Measurements from ENCODE around the gene ZNF423.
"Not testable (repeated sequence)": the region's sequence is repeated elsewhere in the genome, so short reads cannot be mapped to it uniquely, and the experiment has no call there.

ZNF423 gene

GRCh38 chr16:49889725-49890397 lies 33.9 kb upstream of the ZNF423 start:
- no peak for TF ChIP-seq PAX5 (IDR thresholded peaks at IDR 0.05; ENCODE audit: insufficient read depth, low read length, severe bottlenecking)
- no peak for TF ChIP-seq TAF1 (IDR thresholded peaks at IDR 0.05; ENCODE audit: low read depth, low read length)
- TF ChIP-seq POU2F2 (IDR thresholded peaks at IDR 0.05; ENCODE audit: low read depth, low read length) = no peak
- TF ChIP-seq POLR2AphosphoS5 (IDR thresholded peaks at IDR 0.05; ENCODE audit: low read depth, low read length) = no peak
- no peak for TF ChIP-seq SPI1 (IDR thresholded peaks at IDR 0.05; ENCODE audit: low read depth, low read length)
- TF ChIP-seq POLR2A (IDR thresholded peaks at IDR 0.05; ENCODE audit: low read depth, low read length) = no peak
- no peak for DNase-seq (ENCODE audit: insufficient read length, low spot score)
- no peak for FAIRE-seq

DNA sequence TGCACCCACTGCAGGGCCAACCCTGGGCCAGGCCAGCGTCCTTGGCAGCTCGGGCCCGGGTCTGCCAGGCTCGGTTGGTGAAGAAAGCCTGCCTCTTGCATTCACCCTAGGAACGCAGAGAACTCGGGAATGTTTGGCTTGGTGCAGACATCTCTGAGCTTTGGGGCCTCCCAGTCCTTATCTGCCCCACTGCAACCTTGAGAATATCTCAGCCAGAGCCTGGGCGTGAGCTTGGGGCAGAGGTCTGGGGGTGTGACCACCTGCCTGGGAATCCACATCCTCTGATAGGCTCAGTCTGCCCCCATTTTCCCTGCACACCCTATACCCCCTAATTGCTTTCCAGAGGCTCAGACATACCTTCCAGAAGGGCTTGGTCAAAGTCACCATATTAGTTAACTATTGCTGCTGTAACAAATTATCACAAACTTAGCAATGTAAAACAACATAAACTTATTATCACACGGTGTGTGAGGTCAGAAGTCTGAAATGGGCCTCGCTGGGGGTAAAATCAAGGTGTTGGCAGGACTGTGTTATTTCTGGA lies 30.7 kb upstream of the ZNF423 start:
- FAIRE-seq (no peak), DNase-seq (ENCODE audit: insufficient read length, low spot score) (no peak)
- TF ChIP-seq POU2F2 (IDR thresholded peaks at IDR 0.05; ENCODE audit: low read depth, low read length) (no peak), POLR2AphosphoS5 (IDR thresholded peaks at IDR 0.05; ENCODE audit: low read depth, low read length) (no peak), TAF1 (IDR thresholded peaks at IDR 0.05; ENCODE audit: low read depth, low read length) (no peak), SPI1 (IDR thresholded peaks at IDR 0.05; ENCODE audit: low read depth, low read length) (no peak)

GRCh38 chr16:49884033-49885015 lies 28.4 kb upstream of the ZNF423 start:
- FAIRE-seq (no peak), DNase-seq (ENCODE audit: insufficient read length, low spot score) (no peak)
- TF ChIP-seq SPI1 (IDR thresholded peaks at IDR 0.05; ENCODE audit: low read depth, low read length) (no peak), TAF1 (IDR thresholded peaks at IDR 0.05; ENCODE audit: low read depth, low read length) (no peak), POLR2AphosphoS5 (IDR thresholded peaks at IDR 0.05; ENCODE audit: low read depth, low read length) (no peak), POU2F2 (IDR thresholded peaks at IDR 0.05; ENCODE audit: low read depth, low read length) (no peak), PAX5 (IDR thresholded peaks at IDR 0.05; ENCODE audit: insufficient read depth, low read length, severe bottlenecking) (no peak), POLR2A (IDR thresholded peaks at IDR 0.05; ENCODE audit: low read depth, low read length) (no peak)

GRCh38 chr16:49883076-49884014 lies 27.4 kb upstream of the ZNF423 start:
- TF ChIP-seq POLR2A (IDR thresholded peaks at IDR 0.05; ENCODE audit: low read depth, low read length) = no peak
- TF ChIP-seq POU2F2 (IDR thresholded peaks at IDR 0.05; ENCODE audit: low read depth, low read length) = no peak
- no peak for TF ChIP-seq POLR2AphosphoS5 (IDR thresholded peaks at IDR 0.05; ENCODE audit: low read depth, low read length)
- TF ChIP-seq SPI1 (IDR thresholded peaks at IDR 0.05; ENCODE audit: low read depth, low read length) = no peak
- TF ChIP-seq TAF1 (IDR thresholded peaks at IDR 0.05; ENCODE audit: low read depth, low read length) = no peak
- TF ChIP-seq PAX5 (IDR thresholded peaks at IDR 0.05; ENCODE audit: insufficient read depth, low read length, severe bottlenecking) = no peak
- DNase-seq (ENCODE audit: insufficient read length, low spot score) (no peak), FAIRE-seq (no peak)

DNA sequence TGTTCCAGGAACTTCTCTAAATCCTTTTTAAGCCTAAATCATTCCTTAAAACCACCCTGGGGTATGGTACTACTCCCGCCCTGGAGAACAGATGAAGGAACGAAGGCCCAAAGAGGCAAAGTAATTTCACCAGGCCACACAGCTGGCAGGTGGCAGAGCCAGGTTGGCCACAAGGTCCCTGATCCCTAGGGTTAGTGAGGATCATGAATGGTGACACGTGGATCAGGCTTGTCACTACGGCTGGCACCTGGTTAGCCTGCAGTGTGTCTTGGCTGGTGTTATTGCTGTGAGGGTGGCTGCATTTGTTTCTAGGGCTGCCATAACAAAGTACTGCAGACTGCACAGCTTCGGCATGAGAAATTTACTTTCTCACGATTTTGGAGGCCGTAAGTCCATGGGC lies 26.0 kb upstream of the ZNF423 start:
- TF ChIP-seq POU2F2 (IDR thresholded peaks at IDR 0.05; ENCODE audit: low read depth, low read length) (no peak), POLR2AphosphoS5 (IDR thresholded peaks at IDR 0.05; ENCODE audit: low read depth, low read length) (no peak), POLR2A (IDR thresholded peaks at IDR 0.05; ENCODE audit: low read depth, low read length) (no peak), TAF1 (IDR thresholded peaks at IDR 0.05; ENCODE audit: low read depth, low read length) (no peak), SPI1 (IDR thresholded peaks at IDR 0.05; ENCODE audit: low read depth, low read length) (no peak), PAX5 (IDR thresholded peaks at IDR 0.05; ENCODE audit: insufficient read depth, low read length, severe bottlenecking) (no peak)
- DNase-seq (ENCODE audit: insufficient read length, low spot score) (no peak), FAIRE-seq (no peak)

GRCh38 chr16:49878540-49878939 lies 22.6 kb upstream of the ZNF423 start:
- not testable (repeated sequence) for FAIRE-seq; DNase-seq (ENCODE audit: insufficient read length, low spot score)

DNA sequence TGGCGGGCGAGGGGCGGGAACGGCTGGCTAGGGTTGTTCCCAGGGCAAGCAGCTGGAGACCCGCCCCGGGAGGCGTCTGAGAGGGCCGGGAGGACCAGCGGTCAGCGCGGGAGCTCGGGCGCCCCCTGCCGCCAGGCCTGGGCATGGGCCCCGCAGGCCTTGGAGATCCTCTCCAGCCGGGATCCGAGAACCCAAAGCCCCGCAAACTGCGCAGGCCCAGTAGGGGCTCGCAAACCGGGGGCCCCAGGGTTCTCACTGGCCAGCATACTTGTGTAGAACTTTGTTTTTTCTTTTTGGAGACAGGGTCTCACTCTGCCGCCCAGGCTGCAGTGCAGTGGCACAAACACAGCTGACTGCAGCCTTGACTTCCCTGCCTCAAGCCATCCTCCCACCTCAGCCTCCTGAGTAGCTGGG lies 20.8 kb upstream of the ZNF423 start:
- TF ChIP-seq TAF1 (IDR thresholded peaks at IDR 0.05; ENCODE audit: low read depth, low read length) (no peak), POLR2A (IDR thresholded peaks at IDR 0.05; ENCODE audit: low read depth, low read length) (no peak), POLR2AphosphoS5 (IDR thresholded peaks at IDR 0.05; ENCODE audit: low read depth, low read length) (no peak), PAX5 (IDR thresholded peaks at IDR 0.05; ENCODE audit: insufficient read depth, low read length, severe bottlenecking) (no peak), POU2F2 (IDR thresholded peaks at IDR 0.05; ENCODE audit: low read depth, low read length) (no peak), SPI1 (IDR thresholded peaks at IDR 0.05; ENCODE audit: low read depth, low read length) (no peak)
- peak; percentile 90 for DNase-seq (ENCODE audit: insufficient read length, low spot score)
- no peak for FAIRE-seq

- FAIRE-seq = no peak
Observed at GRCh38 chr16:49875806-49876715, 20.1 kb upstream of the ZNF423 start.

More at GRCh38 chr16:49875806-49876715, 20.1 kb upstream of the ZNF423 start:
- TF ChIP-seq SPI1 (IDR thresholded peaks at IDR 0.05; ENCODE audit: low read depth, low read length) (no peak), PAX5 (IDR thresholded peaks at IDR 0.05; ENCODE audit: insufficient read depth, low read length, severe bottlenecking) (no peak), TAF1 (IDR thresholded peaks at IDR 0.05; ENCODE audit: low read depth, low read length) (no peak), POU2F2 (IDR thresholded peaks at IDR 0.05; ENCODE audit: low read depth, low read length) (no peak), POLR2AphosphoS5 (IDR thresholded peaks at IDR 0.05; ENCODE audit: low read depth, low read length) (no peak)
- no peak for DNase-seq (ENCODE audit: insufficient read length, low spot score)

Data from GM12891 (cell line).